ENCODE results near the gene HEATR1.
"Not testable (repeated sequence)": the region's sequence is repeated elsewhere in the genome, so short reads cannot be mapped to it uniquely, and the experiment has no call there.

The HEATR1 gene

DNA sequence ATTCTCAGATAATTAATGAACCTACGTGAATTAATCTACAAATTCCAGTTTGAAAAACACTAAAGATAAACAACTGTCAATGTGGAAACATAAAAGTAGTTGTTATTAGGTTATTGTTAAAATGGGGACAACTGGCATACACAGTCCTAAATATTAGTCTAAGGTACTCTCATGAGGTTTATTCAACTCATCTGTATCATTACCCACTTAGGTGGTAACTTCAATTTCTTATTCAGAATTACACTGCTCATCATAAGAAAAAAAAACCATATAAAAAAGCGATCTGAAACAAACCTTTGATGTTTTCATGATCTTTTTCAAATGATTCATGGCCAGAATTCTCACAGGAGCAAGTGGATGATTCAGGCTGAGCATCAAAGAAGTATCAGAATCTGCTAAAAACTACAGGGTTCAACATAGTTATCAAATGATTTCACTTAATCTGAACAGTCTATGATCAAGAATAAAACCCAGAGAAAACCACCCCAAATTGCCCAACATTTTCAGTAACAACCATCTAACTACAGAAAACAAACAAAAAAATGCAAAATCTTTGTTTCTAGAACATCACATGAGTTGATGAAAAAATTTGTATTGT, 13.7 kb downstream of the HEATR1 start:
- no peak for DNase-seq

DNA sequence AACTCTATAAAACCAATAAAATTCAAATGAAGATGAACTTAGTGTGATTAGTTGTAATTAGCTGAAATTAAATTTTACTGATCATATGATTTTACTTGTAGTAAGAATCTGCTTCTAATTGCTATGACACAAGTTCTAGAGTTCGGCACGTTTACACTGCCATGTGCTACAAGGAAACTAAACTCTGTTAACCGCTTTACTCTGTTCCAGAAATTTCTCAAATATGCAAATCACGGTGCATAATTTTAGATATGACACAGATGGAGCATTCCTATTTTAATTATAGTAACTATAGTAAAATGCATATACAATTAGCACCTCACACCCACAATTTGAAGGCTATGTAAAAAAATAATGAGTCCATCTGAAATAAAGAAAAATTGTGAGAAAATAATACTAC, 14.8 kb downstream of the HEATR1 start:
- DNase-seq = no peak

- no peak for DNase-seq
Measured at GRCh38 chr1:236581528-236581927, 22.8 kb downstream of the HEATR1 start.

DNA sequence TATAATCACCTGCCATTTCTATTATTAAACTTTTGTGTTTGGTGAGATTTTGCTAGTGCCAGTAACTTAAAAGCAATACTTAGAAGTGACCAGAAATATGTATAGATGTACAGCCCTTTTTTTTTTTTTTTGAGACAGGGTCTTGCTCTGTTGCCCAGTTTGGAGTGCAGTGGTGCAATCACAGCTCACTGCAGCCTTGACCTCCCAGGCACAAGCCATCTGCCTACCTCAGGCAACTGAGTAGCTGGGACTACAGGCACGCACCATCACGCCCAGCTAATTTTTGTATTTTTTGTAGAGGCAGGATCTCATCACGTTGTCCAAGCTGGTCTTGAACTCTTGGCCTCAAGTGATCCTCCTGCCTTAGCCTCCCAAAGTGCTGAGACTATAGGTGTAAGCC, 23.9 kb downstream of the HEATR1 start:
- DNase-seq = not testable (repeated sequence)

DNA sequence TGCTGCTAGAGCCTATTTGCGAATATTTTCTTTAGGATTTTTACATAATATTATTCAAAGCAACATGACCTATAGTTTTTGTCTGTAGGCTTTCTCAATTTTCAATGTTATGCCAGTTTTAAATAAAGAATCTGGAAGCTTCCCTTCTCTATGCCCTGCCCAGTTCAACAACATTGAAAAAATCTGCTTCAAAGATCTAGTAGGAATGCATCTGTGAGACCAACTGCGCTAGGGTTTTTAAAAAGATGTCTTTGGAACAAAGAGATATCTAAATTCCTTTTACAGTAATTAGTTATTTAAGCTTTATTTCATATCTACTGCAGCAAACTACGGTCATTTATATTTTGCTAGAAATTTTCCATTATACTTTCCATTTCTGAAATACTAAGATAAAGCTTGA, 25.7 kb downstream of the HEATR1 start:
- no peak for DNase-seq

- not testable (repeated sequence) for DNase-seq
Measured at GRCh38 chr1:236577041-236577440, 27.3 kb downstream of the HEATR1 start.

DNA sequence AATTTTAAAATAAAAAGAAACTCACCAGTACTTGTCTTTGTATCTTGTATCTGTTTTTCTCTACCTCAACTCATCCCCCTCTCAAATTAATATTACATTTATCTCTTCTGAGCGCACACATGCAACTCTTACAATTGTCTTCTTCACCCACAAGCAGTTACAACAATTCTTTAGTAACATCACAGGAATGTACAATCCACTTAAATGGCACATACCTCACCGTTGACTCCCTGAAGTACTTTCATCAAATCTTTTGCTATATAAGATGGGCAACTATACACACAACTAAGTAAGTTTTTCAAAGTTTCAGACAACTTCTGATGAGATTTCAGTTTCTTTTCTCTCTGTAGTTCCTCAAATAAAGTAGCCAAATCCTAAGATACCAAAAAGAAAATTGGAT, 28.3 kb downstream of the HEATR1 start:
- DNase-seq = no peak

DNA sequence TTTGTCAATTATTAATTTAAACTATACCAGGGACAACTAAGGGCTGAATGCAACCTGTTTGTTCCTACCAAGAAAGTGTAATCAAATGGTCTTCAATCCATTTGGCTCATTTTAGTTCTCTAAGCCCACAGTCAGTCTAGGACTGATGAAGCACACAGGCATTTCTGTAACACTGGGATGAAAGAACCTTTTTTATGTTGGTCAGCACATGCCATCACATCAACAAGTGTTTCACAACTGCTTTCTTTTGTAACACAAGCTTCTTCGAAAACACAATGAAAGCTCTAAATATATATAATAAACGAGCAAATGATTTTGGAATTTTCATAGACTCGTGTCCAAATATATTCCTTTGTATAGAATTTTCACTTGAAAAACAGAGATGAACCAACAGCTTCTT, 28.8 kb downstream of the HEATR1 start:
- no peak for DNase-seq

DNA sequence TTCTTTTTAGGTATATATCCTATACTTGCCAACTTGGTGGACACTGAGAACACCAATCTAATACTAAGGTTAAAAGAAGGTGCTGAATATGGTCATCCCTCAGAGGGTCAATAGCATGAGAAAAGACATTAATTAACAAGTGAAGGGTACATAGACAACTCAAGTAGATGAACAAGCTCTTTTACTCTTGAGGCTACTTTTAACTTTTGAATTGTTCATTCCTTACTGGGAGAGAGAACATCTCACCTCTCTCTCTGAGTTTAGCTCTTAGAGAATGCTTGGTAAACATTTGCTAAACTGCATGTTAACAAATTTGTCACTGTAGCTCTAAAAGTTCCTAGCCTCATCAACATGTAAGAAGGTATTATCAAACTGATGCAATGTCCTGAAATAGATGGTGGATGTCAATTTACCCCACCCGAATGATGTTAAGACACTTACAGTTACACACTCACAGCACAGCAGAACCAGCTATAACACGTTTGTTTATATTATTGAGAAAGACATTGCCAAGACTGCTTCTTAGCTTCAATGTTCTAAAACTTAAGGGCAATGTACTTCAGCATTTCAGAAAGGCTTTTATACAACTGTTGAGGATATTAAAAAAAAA, 35.9 kb downstream of the HEATR1 start:
- DNase-seq = no peak

GRCh38 chr1:236565530-236565929, 38.8 kb downstream of the HEATR1 start:
- DNase-seq = no peak

- no peak for DNase-seq
Measured at GRCh38 chr1:236561976-236562375, 42.3 kb downstream of the HEATR1 start.

DNA sequence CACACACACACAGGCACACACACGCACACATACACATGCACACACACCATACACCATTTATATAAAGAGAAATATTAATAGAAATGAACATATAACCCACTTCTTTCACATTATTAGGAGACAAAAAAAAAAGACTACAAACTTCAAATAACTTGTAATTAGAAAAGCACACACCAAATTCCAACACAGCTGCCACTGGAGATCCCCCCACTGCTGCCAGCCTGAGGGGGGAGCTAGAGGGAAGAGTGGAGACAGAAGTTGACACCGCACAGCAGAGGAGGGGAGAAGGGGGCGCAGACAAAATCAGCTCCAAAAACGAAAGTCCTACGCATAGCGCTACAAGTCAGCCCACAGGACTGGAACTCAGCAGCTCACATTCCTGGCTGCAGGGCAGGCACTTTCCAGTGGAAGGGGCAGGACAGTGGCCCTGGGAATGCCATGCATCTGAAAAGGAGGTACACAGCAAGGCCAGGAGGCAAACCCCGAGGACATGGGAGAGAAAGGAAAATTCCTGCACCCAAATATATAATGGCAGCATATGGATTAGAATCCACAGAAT, 44.0 kb downstream of the HEATR1 start:
- no peak for DNase-seq

DNA sequence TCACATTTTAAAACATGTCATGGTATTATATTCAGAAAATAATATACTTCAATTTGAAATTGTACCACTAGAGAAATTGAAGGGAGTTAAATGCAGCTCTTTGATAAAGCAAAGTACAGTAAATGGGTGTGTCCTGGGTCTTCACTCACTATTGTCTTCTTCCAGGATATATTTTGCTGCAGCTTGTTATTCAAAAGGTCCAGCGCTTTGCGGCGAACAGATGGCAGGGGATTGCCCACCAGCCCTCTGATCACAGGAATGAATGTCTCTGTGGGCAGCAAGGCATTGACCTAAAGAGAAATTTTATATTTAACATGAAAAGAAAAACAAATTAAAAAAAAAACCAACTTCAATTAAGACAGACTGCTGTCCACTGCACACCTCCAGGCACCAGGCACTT, 45.5 kb downstream of the HEATR1 start:
- DNase-seq = no peak

- no peak for DNase-seq
Measured at GRCh38 chr1:236558081-236558480, 46.2 kb downstream of the HEATR1 start.

DNA sequence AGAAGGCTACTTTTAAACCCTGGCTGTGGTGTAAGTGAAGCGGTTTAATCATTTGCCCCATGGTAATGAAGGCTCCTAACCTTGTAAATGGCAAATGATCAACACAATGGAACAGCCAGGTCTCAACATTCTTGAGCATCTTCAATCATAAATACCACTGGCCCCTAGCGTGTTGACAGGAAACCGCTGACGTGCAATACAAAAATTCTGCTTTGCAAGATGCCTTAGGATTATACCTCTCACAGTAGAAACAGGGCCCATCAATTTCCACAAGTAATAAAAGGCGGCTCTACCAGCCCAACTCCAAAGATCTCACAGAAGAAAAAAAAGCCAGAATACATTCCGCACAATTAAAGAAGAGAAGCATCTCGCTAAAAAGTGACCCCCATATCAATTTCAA, 47.7 kb downstream of the HEATR1 start:
- DNase-seq = no peak

DNA sequence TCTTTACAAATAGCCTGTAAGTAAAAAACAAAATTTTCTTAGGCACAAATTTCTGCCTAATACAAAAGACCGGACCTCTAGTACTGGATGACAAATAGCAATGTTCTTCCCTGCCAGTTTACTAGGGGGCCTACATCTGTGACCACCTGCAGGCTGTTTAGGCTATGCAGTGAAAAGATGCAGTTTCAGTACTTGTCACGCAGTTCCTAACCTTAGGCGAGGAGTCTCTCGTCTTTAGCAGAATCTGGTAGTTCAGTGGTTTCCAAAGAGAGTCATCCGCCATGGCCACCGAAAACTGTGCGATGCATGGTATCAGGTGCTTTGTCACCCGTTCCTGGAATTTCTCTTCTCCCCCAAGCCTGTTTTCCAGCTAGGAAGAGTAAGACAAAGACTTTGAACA, 50.9 kb downstream of the HEATR1 start:
- DNase-seq = no peak

- no peak for DNase-seq
Measured at GRCh38 chr1:236552901-236553300, 51.4 kb downstream of the HEATR1 start.

DNA sequence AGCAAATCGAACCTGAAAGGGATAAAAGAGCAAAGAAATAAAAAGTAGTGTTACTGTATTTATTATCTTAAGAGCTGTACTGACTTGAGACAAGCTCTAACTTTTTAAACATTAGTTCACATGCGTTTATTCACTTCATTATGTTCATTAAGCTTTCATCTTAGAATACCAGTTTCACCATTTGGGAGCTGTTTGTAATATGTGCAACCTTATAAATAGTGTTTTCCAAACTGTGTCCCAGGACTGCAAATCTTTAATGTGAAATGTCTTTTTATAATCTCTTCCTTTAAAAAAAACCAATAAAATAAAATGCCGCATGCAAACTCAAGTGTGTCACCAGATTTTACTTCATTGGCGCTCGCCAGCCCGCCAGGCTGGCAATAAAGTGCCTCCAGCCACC, 52.2 kb downstream of the HEATR1 start:
- no peak for DNase-seq

DNA sequence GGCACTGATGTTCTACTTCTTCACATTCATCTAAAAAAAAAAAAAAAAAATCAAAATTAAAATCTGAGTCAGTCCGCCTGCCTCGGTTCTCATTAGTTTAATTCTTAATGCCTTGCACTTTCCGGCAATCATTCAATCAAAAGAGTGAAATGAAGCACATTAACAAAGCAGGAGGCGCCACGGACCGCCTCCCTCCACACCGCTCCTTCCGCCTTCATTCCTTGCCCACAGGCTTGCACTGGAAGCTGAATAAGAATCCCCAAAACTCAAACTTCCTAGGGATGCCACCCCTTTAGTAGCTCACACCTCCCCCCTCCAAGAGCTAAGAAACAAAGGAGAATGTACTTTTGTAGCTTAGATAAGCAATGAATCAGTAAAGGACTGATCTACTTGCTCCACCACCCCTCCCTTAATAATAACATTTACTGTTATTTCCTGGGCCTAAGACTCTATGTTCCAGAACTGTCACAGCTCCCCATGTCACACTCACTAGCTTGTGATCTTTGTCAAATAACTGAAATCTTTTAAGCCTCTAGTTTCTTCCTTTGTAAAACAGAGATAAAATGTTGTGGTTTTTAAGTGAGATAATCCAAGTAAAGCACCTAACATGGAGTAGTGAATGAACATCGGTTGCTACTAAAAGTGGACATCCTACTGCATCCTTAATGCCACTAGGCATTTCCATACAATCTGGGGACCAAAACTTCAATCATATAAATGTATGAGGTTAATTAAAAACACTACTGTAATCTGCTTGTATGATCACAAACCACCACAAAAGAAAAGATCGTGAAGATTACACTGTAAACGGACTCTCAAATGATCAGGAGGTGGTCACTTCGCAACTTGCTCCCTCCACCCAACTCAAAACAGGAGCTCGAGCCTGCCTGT, 53.1 kb downstream of the HEATR1 start:
- peak; percentile 83 for DNase-seq

- DNase-seq = no peak
Measured at GRCh38 chr1:236548452-236548851, 55.9 kb downstream of the HEATR1 start.

- DNase-seq = peak; percentile 40
Measured at GRCh38 chr1:236545621-236546169, 58.6 kb downstream of the HEATR1 start.

- DNase-seq = peak; percentile 21
Measured at GRCh38 chr1:236543065-236543669, 61.1 kb downstream of the HEATR1 start.

- no peak for DNase-seq
Measured at GRCh38 chr1:236541710-236542109, 62.6 kb downstream of the HEATR1 start.

All from hematopoietic multipotent progenitor cell treated with erythropoietin and hydrocortisone succinate and interleukin-3 and kit ligand, for 4 days (in vitro differentiated cells).